ENCODE data around the gene NRG4.

GRCh38 chr15:76011627-76012551, at the start of gene NRG4:
- TF ChIP-seq, protein P1, sequence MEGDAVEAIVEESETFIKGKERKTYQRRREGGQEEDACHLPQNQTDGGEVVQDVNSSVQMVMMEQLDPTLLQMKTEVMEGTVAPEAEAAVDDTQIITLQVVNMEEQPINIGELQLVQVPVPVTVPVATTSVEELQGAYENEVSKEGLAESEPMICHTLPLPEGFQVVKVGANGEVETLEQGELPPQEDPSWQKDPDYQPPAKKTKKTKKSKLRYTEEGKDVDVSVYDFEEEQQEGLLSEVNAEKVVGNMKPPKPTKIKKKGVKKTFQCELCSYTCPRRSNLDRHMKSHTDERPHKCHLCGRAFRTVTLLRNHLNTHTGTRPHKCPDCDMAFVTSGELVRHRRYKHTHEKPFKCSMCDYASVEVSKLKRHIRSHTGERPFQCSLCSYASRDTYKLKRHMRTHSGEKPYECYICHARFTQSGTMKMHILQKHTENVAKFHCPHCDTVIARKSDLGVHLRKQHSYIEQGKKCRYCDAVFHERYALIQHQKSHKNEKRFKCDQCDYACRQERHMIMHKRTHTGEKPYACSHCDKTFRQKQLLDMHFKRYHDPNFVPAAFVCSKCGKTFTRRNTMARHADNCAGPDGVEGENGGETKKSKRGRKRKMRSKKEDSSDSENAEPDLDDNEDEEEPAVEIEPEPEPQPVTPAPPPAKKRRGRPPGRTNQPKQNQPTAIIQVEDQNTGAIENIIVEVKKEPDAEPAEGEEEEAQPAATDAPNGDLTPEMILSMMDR (IDR thresholded peaks at IDR 0.05), result no peak
- no peak for TF ChIP-seq EZH2 (IDR thresholded peaks at IDR 0.05)
